Measurements from ENCODE around the gene BCL2L11. TPM values are rescaled to one million over a fixed set of nuclear protein-coding genes. Genes with fewer than 3 reads are reported as not detected.

The BCL2L11 gene
- total RNA-seq, 1 donor from 2014 or later: 24.5 TPM

DNA sequence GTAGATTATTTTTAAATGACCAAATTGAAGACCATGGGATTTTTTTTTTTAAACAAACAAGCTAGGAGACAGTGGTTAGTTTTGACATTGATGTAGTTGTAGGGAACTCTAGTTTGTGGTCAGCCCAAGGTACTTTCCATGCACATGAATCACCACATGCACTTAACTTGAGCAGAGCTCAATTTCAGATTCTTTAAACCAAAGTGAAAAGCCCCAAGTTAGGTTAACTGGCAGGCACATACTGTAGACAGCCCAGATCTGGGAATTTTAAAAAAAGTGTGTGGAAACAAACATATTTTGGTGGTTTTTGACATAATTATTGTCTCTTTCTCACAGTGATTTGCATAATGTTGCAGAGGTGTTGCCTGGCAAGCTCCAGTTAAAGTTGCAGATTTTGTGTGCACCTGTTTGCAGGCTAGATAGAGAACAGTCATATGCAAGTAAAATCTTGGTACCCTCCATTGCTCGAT is 88.4 kb downstream of the BCL2L11 start:
- no peak for DNase-seq (ENCODE audit: low spot score in 2 of 2, unreplicated experiment in 2 of 2)
- TF ChIP-seq CTCF (IDR thresholded peaks at IDR 0.05; ENCODE audit: unreplicated experiment): no peak
- H3K27me3 Mint-ChIP-seq (ENCODE audit: low read depth): no peaks in the 10 kb centered on the region
- H3K4me3 Mint-ChIP-seq: no peak overlapping the region
- peaks cover 3% of the 10 kb centered on the region for H3K36me3 Mint-ChIP-seq
- H3K27ac Mint-ChIP-seq: no peak overlapping the region
- no peaks in the 10 kb centered on the region for H3K4me1 Mint-ChIP-seq
- H3K9me3 Mint-ChIP-seq: peaks cover 21% of the 10 kb centered on the region

DNA sequence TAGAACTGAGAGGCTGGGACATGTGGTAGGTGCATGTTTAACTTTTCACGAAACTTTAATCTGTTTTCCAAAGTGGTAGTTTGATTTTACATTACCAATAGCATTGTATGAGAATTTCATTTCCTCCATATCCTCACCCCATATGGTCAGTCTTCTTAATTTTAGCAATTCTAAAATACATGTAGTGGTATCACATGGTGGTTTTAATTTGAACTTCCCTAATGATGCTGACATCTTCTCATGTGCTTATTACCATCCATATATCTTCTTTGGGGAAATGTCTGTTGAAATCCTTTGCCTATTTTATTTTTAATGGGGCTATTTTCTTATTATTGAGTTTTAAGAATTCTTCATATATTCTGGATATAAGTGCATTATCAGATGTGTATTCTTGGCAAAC is 89.3 kb downstream of the BCL2L11 start:
- H3K36me3 Mint-ChIP-seq: peaks cover 10% of the 10 kb centered on the region
- H3K27ac Mint-ChIP-seq: no peak overlapping the region
- H3K4me3 Mint-ChIP-seq: no peak overlapping the region
- no peak for DNase-seq (ENCODE audit: low spot score in 2 of 2, unreplicated experiment in 2 of 2)
- H3K9me3 Mint-ChIP-seq: peaks cover 30% of the 10 kb centered on the region
- no peaks in the 10 kb centered on the region for H3K27me3 Mint-ChIP-seq (ENCODE audit: low read depth)
- H3K4me1 Mint-ChIP-seq: no peaks in the 10 kb centered on the region
- TF ChIP-seq CTCF (IDR thresholded peaks at IDR 0.05; ENCODE audit: unreplicated experiment): no peak

GRCh38 chr2:111213877-111214276 is 93.2 kb downstream of the BCL2L11 start:
- no peak for TF ChIP-seq CTCF (IDR thresholded peaks at IDR 0.05; ENCODE audit: unreplicated experiment)
- Mint-ChIP-seq H3K9me3 (peaks cover 33% of the 10 kb centered on the region), H3K27ac (no peak overlapping the region), H3K4me3 (no peak overlapping the region), H3K27me3 (ENCODE audit: low read depth) (no peaks in the 10 kb centered on the region), H3K36me3 (peaks cover 13% of the 10 kb centered on the region), H3K4me1 (no peaks in the 10 kb centered on the region)
- no peak for DNase-seq (ENCODE audit: low spot score in 2 of 2, unreplicated experiment in 2 of 2)

GRCh38 chr2:111216811-111217652 is 96.3 kb downstream of the BCL2L11 start:
- no peak for TF ChIP-seq CTCF (IDR thresholded peaks at IDR 0.05; ENCODE audit: unreplicated experiment)
- H3K4me3 Mint-ChIP-seq: no peak overlapping the region
- peaks cover 28% of the 10 kb centered on the region for H3K9me3 Mint-ChIP-seq
- peaks cover 8% of the 10 kb centered on the region for H3K4me1 Mint-ChIP-seq
- H3K27me3 Mint-ChIP-seq (ENCODE audit: low read depth): no peaks in the 10 kb centered on the region
- peaks cover 13% of the 10 kb centered on the region for H3K36me3 Mint-ChIP-seq
- DNase-seq (ENCODE audit: low spot score in 2 of 2, unreplicated experiment in 2 of 2): no peak
- no peak overlapping the region for H3K27ac Mint-ChIP-seq

All from mesothelial cell of epicardium (in vitro differentiated cells).